GM19193 (cell line): ENCODE data around the gene KREMEN2.

Experiments
- POLR2A ChIP-seq: IDR thresholded peaks from 4 replicates; pipeline ENCODE4 v1.6.1; 2011; ENCODE audit not compliant: insufficient read depth, insufficient read length; ENCODE audit errors: extremely low read depth

Gene KREMEN2

DNA sequence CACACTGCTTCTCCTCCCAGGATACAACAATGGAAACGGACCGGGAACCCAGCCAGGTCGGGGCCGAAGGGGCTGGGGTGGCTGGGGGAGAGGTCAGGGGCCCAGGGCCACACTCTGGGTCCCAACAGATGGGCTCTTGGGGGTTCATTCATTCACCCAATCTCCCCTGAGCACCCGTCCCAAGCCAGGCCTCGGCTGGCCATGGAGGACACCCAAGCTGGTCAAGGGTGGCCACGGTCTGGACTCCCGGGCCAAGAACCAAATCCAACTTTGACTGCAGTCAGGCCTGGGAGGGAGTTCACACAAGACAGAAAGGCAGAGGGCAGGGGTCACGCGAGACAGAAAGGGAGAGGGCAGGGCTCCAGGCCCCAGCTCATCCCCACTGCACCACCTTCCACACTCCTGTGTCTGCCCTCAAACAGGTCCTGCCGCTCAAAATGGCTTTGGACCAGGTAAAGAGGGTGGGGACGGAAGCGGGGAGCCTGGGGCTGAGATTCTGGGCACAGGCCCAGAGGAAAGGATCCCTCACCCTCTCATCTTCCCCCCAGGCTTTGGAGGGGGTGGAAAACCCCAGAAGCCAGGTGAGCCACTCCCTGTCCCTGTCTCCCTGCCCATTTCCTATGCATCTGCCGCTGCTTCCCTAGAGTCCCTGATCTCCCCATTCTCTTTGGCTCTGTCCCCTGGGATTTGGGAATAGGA, 28.5 kb downstream of the KREMEN2 start:
- TF ChIP-seq POLR2A = no peak

DNA sequence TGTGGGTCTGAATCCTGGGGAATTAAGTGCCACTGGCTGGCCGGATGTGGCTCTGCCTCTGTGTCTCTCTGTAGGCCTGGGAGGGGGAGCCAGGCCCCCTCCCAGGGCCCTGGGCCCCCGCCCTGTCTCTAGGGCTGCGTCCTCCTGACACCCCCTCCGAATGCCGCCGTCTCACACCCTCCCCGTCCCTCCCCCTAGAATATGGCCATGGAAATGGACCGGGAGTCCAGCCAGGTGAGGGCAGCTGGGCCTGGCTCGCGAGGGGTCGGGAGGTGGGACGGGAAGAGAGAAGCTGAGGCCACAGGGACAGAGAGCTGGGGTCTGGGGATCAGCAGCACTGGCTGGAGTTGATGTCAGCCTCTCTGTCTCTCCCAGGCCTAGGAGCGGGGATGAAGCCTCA, 32.2 kb downstream of the KREMEN2 start:
- TF ChIP-seq POLR2A = no peak

DNA sequence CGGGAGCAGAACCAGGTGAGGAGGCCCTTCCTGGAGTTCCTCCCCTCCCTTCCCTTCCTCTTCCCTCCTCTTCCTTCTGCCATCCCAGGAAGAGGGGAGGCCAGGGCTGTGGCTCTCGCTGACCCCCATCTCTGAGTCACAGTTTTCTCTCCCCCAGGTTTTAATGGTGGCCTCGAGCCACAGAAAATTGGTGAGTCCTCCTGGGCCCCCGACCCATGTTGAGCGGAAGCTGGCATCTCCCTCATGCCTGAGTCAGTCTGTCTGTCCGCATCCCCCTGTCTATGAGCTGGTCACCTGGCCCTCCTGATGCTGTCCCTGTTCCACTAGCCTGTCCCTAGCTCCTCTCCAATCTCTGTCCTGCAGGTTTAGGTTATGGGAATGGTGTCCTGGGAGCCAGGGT, 35.9 kb downstream of the KREMEN2 start:
- no peak for TF ChIP-seq POLR2A

DNA sequence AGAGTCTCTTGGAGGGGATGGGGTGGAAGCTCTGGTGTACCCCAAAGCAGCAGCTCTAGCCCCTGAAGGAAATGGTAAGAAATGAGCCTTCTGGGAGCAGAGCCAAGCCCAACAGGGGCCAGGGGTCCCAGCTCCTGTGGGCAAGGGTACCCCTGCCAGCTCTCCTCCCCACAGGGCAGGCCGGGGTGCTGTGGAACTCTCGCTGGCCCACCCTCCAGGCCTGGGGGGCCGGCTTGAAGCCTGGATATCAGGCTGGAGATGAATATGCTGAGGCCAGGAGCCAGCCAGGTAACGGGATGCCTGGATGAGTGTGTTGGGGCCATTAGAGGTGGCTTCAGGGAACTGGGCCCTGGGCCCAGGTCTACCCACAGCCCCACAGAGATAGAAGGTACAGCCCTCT, 36.5 kb downstream of the KREMEN2 start:
- no peak for TF ChIP-seq POLR2A

DNA sequence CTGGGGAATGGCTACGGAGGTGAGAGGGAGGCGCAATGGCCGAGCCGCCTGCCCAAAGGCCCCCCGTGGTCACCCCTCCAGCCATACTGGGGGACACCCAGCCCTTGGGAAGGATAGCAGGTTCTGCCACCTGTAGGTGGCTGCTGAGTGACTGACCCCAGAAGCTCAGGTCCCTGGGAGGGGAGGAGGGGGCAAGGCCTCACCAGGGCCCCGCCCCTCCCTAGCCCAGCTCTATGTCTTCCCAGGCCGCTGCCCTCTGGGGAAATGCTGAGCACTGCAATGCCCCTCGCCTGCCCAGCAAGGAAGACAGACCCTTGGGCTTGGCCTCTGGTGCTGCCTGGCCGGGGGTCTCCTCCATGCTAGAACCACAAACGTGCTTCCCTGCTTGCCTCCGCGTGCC, 37.2 kb downstream of the KREMEN2 start:
- no peak for TF ChIP-seq POLR2A

DNA sequence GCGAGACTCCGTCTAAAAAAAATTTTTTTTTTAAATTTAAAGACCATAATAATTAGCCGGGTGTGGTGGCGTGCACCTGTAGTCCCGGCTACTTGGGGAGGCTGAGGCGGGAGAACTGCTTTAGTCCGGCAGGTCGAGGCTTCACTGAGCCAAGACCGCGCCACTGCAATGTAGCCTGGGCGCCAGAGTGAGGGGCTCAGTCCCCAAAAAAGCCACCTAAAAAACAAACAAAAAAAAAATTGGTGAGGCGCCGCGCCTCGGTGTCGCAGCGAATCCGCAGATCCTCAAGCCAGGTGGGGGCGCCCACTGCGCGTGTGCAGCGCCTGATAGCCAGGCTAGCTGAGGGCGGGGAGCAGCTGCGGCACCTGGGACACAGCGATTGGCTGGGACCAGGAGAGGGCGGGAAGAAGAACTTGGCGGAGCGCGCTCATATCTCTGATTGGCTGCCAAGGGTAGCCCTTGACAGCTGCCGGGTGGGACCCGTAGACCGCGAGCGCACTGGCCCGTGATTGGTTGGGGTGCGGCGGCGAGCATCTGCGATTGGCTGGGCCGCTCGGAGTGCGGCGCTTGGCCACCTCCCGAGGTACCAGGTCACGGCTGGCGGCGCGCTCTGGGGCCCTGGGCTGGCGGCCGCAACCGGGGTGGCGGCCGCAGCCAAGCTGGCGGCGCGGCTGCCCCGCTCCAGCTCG, 39.7 kb downstream of the KREMEN2 start:
- TF ChIP-seq POLR2A = no peak

DNA sequence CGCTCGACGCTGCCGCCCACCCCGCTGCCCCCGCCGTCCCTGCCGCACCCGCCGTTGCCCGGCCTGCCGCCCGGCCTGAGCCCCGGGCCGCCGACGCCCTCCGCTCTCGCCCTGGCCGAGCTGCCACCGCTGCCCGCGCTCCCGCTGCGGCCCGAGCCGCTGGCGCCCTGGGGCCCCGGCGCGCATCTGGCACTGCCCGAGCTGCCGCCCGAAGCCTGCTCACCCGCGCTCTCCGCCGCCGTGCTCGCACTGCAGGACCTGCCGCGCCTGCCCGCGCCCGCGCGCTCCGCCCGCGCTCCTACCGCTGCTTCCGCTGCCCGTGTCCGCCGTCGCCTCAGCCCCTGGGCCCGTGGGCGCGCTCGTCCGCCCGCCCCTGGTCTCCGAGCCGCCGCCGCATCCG, 40.2 kb downstream of the KREMEN2 start:
- TF ChIP-seq POLR2A = no peak

DNA sequence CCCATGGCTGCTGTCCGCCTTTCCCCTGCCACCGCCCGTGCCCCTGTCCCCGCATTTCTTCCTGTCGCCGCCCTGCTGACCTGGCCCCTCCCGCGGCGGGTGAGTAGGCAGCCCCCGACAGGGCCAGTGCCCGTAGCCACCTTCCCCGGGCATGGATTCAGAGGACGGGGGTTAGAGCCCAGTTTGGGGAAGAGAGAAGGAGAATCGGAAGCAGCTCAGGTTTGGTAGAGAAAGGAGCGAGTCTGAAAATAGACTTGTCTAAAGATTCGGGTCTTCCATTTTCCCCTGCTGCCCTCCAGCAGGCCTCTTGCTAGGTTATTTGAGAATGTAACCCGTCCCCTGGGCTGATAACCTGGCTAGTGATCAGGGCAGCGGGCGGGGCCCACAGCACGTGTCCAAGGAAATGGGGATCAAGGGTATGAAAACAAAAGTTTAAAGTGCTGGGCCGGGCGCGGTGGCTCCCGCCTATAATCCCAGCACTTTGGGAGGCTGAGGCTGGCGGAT, 40.8 kb downstream of the KREMEN2 start:
- no peak for TF ChIP-seq POLR2A

DNA sequence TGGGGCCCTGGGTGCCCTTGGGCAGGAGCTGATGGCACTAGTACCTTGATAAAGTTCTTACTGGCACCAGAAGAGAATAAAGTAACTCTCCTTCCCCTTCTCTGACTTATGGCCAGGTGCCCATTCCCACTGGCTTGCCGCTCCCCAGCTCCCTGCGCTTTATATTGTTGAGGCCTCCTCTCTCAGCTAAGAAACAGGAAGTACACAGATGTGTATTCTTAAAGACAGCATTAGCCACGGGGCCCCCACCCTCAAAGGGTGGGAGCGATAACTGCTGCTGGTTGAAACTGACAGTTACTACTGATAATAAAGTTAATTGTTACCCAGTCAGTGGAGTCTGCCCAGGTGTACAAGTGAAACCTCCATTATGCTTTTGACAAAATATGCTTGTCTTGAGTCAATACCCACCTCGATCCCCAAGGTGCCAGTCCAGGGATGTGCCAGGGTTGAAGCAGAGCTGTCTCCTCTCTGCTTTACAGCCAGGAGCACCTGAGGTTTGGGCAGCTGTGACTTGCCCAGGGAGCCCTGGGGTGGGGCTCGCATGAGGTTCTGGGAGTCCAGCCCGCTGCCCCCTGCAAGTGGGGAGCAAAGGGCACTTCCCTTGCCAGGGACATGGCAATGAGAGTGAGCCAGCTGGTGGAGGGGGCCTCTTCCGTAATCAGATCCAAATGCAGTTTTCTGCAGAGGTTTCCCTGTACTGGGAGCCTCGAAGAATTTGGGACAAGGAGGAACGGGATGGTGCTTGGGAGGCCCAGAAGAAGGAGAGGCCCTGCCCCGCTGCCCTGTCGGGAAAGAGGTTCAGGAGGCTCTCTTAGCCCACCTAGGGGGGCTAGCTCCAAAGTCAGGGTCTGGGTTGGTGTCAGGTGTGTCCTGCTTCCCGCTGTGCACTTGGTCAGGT, 43.2 kb downstream of the KREMEN2 start:
- TF ChIP-seq POLR2A = peak; percentile 14

DNA sequence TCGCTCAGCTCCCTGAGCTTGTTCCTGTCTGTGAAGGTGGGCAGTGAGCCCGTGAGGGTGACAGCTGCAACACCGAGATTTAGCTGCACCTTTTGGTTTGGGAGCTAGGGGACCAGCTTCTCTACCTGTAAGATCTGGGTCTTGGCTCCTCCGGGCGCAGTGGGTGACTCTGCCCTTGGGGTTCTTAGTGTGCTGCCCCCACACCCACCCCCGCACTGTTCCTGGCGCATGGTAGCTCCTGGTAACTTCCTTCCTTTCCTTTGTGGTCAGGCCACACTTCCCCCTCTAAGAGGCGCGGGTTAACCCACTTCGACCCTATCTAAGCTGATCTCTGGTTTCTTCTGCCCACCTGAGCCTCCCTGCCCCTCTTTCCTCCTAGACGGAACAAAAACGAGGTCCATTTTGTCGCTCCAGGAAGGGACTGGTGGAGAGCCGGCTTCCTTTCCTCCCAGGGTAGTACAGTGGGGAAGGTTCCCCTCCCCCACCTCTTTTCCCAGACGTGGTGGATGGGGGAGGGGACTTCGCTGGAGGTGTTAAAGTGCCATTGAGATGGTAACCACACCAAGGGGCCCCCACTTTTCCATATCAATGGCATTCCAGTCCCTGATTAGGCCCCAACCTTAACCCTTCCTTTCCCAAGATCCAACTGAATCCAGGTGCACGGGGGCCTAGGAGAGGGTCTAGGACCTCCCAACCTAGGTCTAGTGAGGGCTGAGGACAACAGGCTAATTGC, 44.0 kb downstream of the KREMEN2 start:
- TF ChIP-seq POLR2A = no peak

DNA sequence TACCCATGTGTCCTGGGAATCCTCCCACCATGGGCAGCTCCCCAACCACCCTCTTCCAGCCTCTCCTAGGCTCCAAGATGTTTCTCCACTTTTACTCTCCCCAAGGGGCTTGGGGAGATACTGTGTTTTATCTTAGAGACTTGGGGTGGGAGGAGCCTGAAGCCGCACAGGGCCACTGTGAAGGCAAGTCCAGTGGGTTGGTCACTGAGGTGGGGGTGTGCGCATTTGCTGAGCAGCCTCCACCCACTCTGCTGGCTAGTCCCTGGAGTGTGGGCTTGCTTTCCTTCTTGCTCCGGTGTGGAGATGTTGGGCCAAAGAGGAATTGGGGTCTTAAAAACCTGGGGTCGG, 44.6 kb downstream of the KREMEN2 start:
- TF ChIP-seq POLR2A = no peak

DNA sequence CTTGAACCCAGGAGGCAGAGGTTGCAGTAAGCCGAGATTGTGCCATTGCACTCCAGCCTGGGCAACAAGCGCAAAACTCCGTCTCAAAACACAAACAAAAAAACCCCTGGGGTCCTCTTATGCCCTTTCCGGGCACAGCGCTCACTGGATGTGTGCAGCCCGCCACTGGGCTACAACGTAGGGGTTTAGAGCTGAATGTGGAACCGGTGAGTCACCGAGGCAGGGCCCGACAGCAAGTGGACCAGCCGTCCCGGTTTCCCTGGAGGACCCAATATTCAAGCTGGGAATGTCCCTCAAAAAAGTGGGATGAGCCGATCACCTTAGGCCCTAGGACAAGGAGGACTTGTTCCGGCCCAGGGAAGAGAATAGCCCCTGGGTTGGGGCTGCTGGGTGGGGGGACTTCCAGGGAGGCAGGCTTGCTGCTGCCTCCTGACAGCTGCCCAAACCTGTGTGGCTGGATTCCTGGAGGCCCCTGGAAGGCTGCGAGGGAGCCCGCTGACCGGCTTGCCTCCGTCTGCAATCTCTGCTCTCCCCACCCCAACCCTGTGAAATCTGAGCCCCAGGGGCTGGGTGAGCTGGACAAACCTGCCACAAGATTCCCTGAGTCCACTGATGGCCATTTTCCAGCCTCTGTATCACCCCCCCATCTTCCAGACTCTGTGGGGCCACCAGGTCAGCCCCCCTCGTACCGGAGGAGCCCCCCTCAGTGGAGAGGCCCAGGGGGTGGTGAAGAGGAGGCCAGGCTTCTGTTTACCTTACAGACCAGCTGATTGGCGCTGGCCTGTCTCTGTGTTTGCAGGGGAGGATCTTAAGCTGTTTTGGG, 45.7 kb downstream of the KREMEN2 start:
- no peak for TF ChIP-seq POLR2A

DNA sequence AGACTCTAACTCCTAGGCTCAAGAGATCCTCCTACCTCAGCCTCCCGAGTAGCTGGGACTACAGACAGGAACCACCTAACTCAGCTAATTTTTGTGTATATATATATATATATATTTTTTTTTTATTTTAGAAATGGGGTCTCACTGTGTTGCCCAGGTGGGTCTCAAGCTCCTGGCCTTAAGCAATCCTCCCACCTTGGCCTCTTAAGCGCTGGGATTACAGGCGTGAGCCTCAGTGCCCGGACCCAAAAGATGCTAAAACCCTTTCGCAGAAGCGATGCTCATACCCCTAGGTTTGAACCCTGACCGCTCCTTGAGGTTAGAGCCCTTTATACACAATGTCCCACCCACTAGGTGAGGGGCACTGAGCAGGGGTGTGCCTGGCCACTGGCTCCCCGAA, 46.4 kb downstream of the KREMEN2 start:
- no peak for TF ChIP-seq POLR2A

DNA sequence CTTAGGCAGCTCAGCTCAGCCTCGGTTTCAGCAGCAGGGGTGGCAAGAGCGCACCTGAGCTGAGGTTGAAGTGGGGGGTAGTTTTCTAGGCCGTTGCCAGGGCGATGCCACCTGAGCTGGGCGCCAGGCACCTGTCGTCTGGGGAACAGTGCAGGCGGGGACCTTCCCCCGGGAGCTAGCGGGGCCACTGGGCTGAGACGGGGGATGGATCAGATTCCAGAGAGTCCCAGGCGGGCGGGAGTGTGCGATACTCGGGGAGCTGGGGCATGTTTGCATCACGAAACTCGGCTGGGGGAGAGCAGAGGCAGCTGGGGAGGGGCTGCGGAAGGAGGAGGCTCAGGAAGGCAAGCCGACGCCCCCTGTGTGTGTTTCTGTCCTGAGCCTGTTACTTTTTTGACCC, 48.2 kb downstream of the KREMEN2 start:
- no peak for TF ChIP-seq POLR2A
